Caco-2 (cell line): Measurements from ENCODE around the gene LTBP1. TPM values are rescaled to one million over a fixed set of nuclear protein-coding genes. Genes with fewer than 3 reads are reported as not detected.
A peak's percentile ranks its signal among the peaks of the same experiment; 100 is the strongest.

Experiments used
- BruUV-seq: library from RNA; stranded (reverse); fragments of 400-500 nt; replicated peaks from 2 replicates; lab custom pipeline; 2021; lab: Mats Ljungman, UMichigan
- CTCF ChIA-PET: fragments of 300-600 bp; sonication (Branson Sonifier 250); formaldehyde crosslinking; loops from one replicate; lab custom pipeline; 2022; ENCODE audit warnings: antibody characterized with exemption; lab: Charles Lee
- POLR2A ChIA-PET: fragments of 300-600 bp; sonication (Branson Sonifier 250); formaldehyde crosslinking; loops from one replicate; lab custom pipeline; 2022; ENCODE audit warnings: antibody characterized with exemption; lab: Charles Lee
- DNase-seq, 2 experiments: peaks; one replicate each; pipeline versions ENCODE4 v3.0.0 to v3.0.0-alpha.2; 2020 to 2022
- H3K27me3 ChIP-seq: replicated peaks from 2 replicates; pipeline ENCODE4 v1.6.0; 2011; ENCODE audit warnings: low read length; ENCODE audit not compliant: control insufficient read depth, insufficient read depth
- H3K36me3 ChIP-seq: 2 replicates; pipeline ENCODE4 v1.5.1; 2011; ENCODE audit warnings: low read length; ENCODE audit not compliant: control insufficient read depth, insufficient read depth
- H3K4me1 ChIP-seq: fragments of 250-450 bp; sonication (Bioruptor Pico); 2 replicates; pipeline ENCODE4 v1.5.1; 2020; ENCODE audit warnings: mild to moderate bottlenecking
- H3K4me3 ChIP-seq: 2 replicates; pipeline ENCODE4 v1.5.1; 2011; ENCODE audit warnings: low read depth, mild to moderate bottlenecking, control low read depth, low read length
- H3K9me3 ChIP-seq: fragments of 250-450 bp; sonication (Bioruptor Pico); 2 replicates; pipeline ENCODE4 v1.5.1; 2020; ENCODE audit warnings: mild to moderate bottlenecking, moderate library complexity
- H3K27ac Mint-ChIP-seq: one replicate; pipeline ENCODE4 v1.8.0; 2022; ENCODE audit warnings: mixed read lengths; ENCODE audit not compliant: unreplicated experiment
- H3K27me3 Mint-ChIP-seq: one replicate; pipeline ENCODE4 v1.8.0; 2022; ENCODE audit warnings: mixed read lengths; ENCODE audit not compliant: insufficient read depth, unreplicated experiment
- H3K36me3 Mint-ChIP-seq: one replicate; pipeline ENCODE4 v1.8.0; 2022; ENCODE audit warnings: mild to moderate bottlenecking, mixed read lengths; ENCODE audit not compliant: insufficient read depth, unreplicated experiment
- H3K4me1 Mint-ChIP-seq: one replicate; pipeline ENCODE4 v1.8.0; 2022; ENCODE audit warnings: low read depth, mixed read lengths; ENCODE audit not compliant: unreplicated experiment
- H3K4me3 Mint-ChIP-seq: one replicate; pipeline ENCODE4 v1.8.0; 2022; ENCODE audit warnings: mild to moderate bottlenecking, moderate library complexity, mixed read lengths; ENCODE audit not compliant: unreplicated experiment
- H3K9me3 Mint-ChIP-seq: one replicate; pipeline ENCODE4 v1.8.0; 2022; ENCODE audit warnings: mixed read lengths; ENCODE audit not compliant: unreplicated experiment
- intact Hi-C: fragments of 100-400 bp; cut with micrococcal nuclease; formaldehyde crosslinking; loops from one replicate; pipeline ENCODE4 v1.10.0; 2022; ENCODE audit not compliant: unreplicated experiment
- total RNA-seq: library from RNA; stranded (reverse); gene quantifications from 2 replicates; pipeline ENCODE4 v1.2.3, GENCODE V29; 2022
- TF ChIP-seq, protein P1 (sequence below), 2 experiments: fragments of 200-600 bp in 1 of 2; IDR thresholded peaks; 1 replicate in 1 of 2; 2 replicates in 1 of 2; pipeline versions ENCODE4 v1.5.1 to v1.8.0; 2011 to 2022; ENCODE audit warnings: antibody characterized with exemption in 1 of 2, control low read depth in 1 of 2, inconsistent platforms in 1 of 2, low read depth in 1 of 2, low read length in 1 of 2, mild to moderate bottlenecking in 1 of 2, moderate library complexity in 1 of 2; ENCODE audit not compliant: insufficient read depth in 1 of 2, severe bottlenecking in 1 of 2, unreplicated experiment in 1 of 2

Gene LTBP1
- total RNA-seq, 1 experiment from 2014 or later, result 64.2 TPM

DNA sequence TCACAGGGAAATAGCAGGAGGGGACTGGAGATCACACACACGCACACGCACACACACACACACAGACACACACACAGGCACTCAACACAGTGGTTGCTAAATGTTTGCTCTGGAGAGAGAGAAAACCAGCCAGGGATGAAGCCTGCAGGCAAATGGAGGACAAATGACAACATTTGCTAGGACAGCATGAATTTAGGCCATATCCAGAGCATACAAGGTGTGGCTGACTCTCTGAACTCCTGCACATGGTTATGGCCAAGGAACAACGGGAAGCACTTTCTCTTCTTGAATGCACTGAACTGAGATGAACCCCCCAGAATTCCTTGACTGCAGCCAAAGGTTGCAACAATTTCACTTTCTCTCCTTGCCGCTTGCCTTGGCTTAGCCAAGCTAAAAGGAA, 299.7 kb downstream of the LTBP1 start:
- CTCF ChIA-PET, result no interaction called here

DNA sequence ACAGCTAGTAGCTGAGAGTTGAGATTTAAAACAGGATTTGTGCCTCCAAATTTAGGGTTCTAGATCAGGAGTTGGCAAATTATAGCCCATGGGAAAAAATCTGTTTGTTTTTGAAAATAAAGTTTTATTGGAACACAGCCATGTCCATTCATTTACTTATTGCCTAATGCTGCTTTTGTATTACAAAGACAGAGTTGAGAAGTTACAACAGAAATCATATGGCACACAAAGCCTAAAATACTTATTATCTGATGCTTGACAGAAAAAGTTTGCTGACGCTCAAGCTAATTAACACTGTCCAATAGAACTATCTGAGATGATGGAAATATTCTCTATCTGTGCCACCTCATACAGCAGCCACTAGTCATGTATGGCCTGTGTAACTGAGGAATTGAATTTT, 300.6 kb downstream of the LTBP1 start:
- Mint-ChIP-seq H3K27ac (no peak overlapping the region), H3K27me3 (no peaks in the 10 kb centered on the region), H3K36me3 (peaks cover 6% of the 10 kb centered on the region), H3K9me3 (no peaks in the 10 kb centered on the region), H3K4me3 (no peak overlapping the region), H3K4me1 (peaks cover 7% of the 10 kb centered on the region)
- no peaks in the 10 kb centered on the region for H3K4me1 ChIP-seq
- no TSS peak for BruUV-seq
- intact Hi-C loops, result no loop called here
- no peaks in the 10 kb centered on the region for H3K27me3 ChIP-seq
- no peaks in the 10 kb centered on the region for H3K9me3 ChIP-seq
- TF ChIP-seq, protein P1, sequence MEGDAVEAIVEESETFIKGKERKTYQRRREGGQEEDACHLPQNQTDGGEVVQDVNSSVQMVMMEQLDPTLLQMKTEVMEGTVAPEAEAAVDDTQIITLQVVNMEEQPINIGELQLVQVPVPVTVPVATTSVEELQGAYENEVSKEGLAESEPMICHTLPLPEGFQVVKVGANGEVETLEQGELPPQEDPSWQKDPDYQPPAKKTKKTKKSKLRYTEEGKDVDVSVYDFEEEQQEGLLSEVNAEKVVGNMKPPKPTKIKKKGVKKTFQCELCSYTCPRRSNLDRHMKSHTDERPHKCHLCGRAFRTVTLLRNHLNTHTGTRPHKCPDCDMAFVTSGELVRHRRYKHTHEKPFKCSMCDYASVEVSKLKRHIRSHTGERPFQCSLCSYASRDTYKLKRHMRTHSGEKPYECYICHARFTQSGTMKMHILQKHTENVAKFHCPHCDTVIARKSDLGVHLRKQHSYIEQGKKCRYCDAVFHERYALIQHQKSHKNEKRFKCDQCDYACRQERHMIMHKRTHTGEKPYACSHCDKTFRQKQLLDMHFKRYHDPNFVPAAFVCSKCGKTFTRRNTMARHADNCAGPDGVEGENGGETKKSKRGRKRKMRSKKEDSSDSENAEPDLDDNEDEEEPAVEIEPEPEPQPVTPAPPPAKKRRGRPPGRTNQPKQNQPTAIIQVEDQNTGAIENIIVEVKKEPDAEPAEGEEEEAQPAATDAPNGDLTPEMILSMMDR (IDR thresholded peaks at IDR 0.05; ENCODE audit: insufficient read depth in 1 of 2, low read depth in 1 of 2, low read length in 1 of 2, severe bottlenecking in 1 of 2, unreplicated experiment in 1 of 2), result no peak
- H3K4me3 ChIP-seq, result no peak overlapping the region
- ChIA-PET CTCF (no interaction called here), POLR2A (no interaction called here)
- DNase-seq, result no peak
- no peaks in the 10 kb centered on the region for H3K36me3 ChIP-seq

More for the DNA sequence above, 299.7 kb downstream of the LTBP1 start:
- intact Hi-C loops, result no loop called here
- H3K9me3 ChIP-seq, result no peaks in the 10 kb centered on the region
- no peak overlapping the region for H3K4me3 ChIP-seq
- Mint-ChIP-seq H3K27ac (no peak overlapping the region), H3K9me3 (no peaks in the 10 kb centered on the region), H3K4me3 (no peak overlapping the region), H3K27me3 (no peaks in the 10 kb centered on the region), H3K36me3 (peaks cover 6% of the 10 kb centered on the region), H3K4me1 (peaks cover 7% of the 10 kb centered on the region)
- H3K36me3 ChIP-seq, result no peaks in the 10 kb centered on the region
- no TSS peak for BruUV-seq
- H3K27me3 ChIP-seq, result no peaks in the 10 kb centered on the region
- POLR2A ChIA-PET, result no interaction called here
- TF ChIP-seq, protein P1 (IDR thresholded peaks at IDR 0.05; ENCODE audit: insufficient read depth in 1 of 2, low read depth in 1 of 2, low read length in 1 of 2, severe bottlenecking in 1 of 2, unreplicated experiment in 1 of 2), result no peak
- H3K4me1 ChIP-seq, result no peaks in the 10 kb centered on the region
- DNase-seq, result peak in 1 of 2 experiments; percentile 9

DNA sequence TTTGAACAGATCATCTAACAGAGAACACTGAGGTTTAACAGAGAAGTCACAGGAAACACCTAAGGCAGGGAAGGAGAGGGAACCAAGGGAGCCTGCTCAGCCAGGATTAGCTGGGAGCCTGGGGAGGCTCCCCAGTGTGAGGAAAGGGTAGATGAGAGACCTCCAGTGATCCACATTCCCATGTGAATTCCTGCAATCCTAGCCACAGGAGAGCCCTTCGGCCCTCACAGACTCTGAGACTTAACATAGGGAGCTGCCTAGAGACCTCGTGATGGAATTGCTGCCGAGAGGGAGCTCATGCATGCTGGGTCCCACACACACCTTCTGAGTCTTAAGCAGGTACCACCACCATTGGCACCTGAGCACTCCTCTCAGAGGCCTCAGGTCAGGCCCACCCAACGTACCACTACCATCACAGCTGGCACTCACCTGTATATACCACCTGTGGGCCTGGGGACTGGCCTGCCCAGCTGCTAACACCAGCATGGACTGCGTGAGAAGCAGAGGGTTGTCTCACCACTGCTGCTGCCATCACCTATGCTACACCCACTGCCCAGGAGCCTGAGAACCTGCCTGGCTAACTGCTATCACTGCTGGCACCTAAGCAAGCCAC, 303.8 kb downstream of the LTBP1 start:
- Mint-ChIP-seq H3K4me3 (no peak overlapping the region), H3K27ac (no peak overlapping the region), H3K9me3 (no peaks in the 10 kb centered on the region), H3K36me3 (peaks cover 6% of the 10 kb centered on the region), H3K27me3 (no peaks in the 10 kb centered on the region), H3K4me1 (peaks cover 7% of the 10 kb centered on the region)
- TF ChIP-seq, protein P1 (IDR thresholded peaks at IDR 0.05; ENCODE audit: insufficient read depth in 1 of 2, low read depth in 1 of 2, low read length in 1 of 2, severe bottlenecking in 1 of 2, unreplicated experiment in 1 of 2), result no peak
- H3K36me3 ChIP-seq, result no peaks in the 10 kb centered on the region
- intact Hi-C loops, result no loop called here
- no peak overlapping the region for H3K4me3 ChIP-seq
- H3K4me1 ChIP-seq, result no peaks in the 10 kb centered on the region
- H3K9me3 ChIP-seq, result no peaks in the 10 kb centered on the region
- ChIA-PET CTCF (no interaction called here), POLR2A (no interaction called here)
- BruUV-seq, result no TSS peak
- H3K27me3 ChIP-seq, result no peaks in the 10 kb centered on the region
- DNase-seq, result no peak
